NT2/D1 (cell line): ENCODE measurements around the gene LIPF.
"Not testable (repeated sequence)": the region's sequence is repeated elsewhere in the genome, so short reads cannot be mapped to it uniquely, and the experiment has no call there.

Experiments
- SUZ12 ChIP-seq: IDR thresholded peaks from 2 replicates; pipeline ENCODE4 v1.6.1; 2011; ENCODE audit not compliant: insufficient read length, insufficient read depth; ENCODE audit errors: extremely low read depth
- YY1 ChIP-seq: IDR thresholded peaks from 2 replicates; pipeline ENCODE4 v1.6.1; 2011; ENCODE audit not compliant: insufficient read length, insufficient read depth
- ZNF274 ChIP-seq: IDR thresholded peaks from 2 replicates; pipeline ENCODE4 v1.6.1; 2011; ENCODE audit warnings: mild to moderate bottlenecking, low read depth, low read length

DNA sequence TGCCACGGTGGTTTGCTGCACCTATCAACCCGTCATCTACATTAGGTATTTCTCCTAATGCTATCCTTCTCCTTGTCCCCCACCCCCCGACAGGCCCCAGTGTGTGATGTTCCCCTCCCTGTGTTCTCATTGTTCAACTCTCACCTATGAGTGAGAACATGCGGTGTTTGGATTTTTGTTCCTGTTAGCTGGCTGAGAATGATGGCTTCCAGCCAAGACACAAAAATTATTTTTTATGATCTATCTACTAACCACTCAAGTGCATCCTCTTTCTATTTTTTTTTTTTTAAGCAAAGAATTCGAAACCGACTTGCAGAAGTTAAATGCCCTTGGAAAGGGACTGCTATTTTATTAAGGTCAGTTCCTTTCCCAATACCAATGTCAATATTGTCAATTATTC lies 45.1 kb downstream of the LIPF start:
- TF ChIP-seq ZNF274, YY1, SUZ12: not testable (repeated sequence)
